Right renal pelvis (tissue), 4 donors: ENCODE results near the gene GBP3. TPM values are rescaled to one million over a fixed set of nuclear protein-coding genes. Genes with fewer than 3 reads are reported as not detected.
"Not testable (repeated sequence)": the region's sequence is repeated elsewhere in the genome, so short reads cannot be mapped to it uniquely, and the experiment has no call there.

Source experiments
- DNase-seq, 4 donors: peaks; one replicate each; pipeline ENCODE4 v3.0.0-alpha.2; 2013; ENCODE audit warnings: low read depth in 4 of 4, low spot score in 3 of 4, missing footprints in 1 of 4
- polyA plus RNA-seq, 4 donors: library from polyadenylated mRNA; unstranded; fragments of 120-200 nt; gene quantifications; one replicate each; pipeline ENCODE4 v1.2.1, GENCODE V29; 2013; ENCODE audit not compliant: insufficient read length in 4 of 4

Gene GBP3
- polyA plus RNA-seq, 4 donors: 13.9 to 28.6 (median 25.7) TPM

DNA sequence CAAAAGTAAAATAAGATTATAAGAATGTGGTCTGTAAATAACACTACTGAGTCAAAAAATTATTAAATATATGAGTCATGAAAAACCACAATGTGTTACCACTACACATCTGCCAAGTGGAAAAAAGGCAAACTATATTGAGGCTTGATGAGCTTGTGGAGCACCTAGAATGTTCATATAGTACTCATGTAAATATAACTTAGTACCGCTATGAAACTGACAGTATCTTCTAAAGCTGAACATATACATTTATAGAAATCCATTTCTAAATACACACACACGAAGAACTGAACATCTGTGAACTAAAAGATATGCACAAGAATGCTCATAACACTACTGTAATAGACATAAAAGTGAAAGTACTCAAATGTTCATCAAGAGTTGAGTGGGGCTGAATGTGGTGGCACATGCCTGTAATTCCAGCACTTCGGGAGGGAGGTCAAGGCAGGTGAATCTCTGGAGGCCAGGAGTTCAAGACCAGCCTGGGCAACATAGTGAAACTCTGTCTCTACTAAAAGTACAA is 18.5 kb upstream of the GBP3 start:
- no peak for DNase-seq

DNA sequence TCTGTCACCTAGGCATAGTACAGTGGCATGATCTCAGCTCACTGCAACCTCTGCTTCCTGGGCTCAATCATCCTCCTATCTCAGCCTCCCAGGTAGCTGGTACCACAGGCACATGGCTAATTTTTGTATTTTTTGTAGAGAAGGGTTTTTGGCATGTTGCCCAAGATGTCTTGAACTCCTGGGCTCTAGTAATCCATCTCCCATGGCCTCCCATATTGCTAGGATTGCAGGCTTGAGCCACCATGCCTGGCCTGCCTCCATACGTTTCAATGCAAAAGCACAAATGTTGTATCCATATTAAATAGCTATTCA is 17.6 kb upstream of the GBP3 start:
- no peak for DNase-seq

DNA sequence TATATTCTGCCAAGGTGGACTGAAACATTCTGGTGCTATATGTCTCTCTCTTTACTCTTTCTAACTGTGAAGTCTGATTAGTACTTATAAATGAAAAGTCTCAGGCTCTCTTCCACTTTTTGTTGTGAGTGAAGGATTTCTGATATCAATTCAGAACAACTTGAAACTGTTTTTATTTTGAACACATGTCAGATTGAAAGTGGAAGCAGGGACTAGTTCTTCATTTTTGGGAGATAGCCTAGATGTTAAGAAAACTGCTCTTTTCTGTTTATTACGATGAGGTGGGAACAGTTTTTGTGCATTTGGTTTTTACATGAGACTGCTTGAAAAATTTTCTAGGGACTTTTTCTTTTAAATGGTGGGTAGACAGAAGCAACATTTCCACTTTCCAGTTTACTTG is 14.5 kb upstream of the GBP3 start:
- no peak for DNase-seq

DNA sequence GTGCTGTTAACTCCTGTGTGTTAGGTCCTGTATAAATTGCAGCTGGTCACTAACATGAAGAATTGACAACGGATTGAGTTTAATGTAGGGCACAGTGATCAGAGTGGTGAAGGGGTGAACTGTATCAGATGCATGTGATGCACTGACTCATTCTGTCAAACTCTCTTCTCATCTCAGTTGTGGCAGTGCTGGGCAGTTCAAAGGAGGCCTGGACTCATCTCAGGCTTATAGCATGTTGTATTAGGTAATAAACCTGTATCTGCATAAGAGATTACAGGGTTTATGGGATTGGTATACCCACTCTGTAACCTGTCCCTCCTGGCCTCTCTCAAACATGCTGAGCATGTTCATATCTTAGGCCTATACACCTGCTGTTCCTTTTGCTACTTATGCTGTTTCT is 12.4 kb upstream of the GBP3 start:
- DNase-seq: no peak

DNA sequence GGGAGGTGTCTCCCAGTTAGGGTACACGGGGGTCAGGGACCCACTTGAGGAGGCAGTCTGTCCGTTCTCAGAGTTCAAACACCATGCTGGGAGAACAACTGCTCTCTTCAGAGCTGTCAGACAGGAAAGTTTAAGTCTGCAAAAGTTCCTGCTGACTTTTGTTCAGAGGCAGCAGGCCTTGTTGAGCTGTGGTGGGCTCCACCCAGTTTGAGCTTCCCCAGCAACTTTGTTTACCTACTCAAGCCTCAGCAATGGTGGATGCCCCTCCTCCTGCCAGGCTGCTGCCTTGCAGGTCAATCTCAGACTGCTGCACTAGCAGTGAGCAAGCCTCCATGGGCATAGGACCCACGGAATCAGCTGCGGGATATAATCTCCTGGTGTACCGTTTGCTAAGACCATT is 11.3 kb upstream of the GBP3 start:
- not testable (repeated sequence) for DNase-seq

DNA sequence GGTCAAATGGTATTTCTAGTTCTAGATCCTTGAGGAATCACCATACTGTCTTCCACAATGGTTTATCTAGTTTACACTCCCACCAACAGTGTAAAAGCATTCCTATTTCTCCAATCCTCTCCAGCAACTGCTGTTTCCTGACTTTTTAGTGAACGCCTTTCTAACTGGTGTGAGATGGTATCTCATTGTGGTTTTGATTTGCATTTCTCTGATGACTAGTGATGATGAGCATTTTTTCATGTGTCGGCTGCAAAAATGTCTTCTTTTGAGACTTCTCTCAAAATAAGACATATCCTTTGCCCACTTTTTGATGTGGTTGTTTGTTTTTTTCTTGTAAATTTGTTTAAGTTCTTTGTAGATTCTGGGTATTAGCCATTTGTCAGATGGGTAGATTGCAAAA is 6.4 kb upstream of the GBP3 start:
- not testable (repeated sequence) for DNase-seq

DNA sequence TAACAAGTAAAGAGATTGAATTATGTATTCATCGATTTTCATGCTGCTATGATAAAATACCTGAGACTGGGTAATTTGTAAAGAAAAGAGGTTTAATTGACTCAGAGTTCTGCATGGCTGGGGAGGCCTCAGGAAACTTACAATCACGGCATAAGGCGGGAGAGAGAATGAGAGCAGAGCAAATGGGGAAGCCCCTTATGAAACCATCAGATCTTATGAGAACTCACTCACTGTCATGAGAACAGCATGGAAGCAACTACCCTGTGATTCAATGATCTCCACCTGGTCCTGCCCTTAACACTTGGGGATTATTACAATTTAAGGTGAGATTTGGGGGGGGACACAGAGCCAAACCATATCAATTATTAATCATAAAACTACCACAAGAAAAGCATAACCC is 3.3 kb upstream of the GBP3 start:
- no peak for DNase-seq

DNA sequence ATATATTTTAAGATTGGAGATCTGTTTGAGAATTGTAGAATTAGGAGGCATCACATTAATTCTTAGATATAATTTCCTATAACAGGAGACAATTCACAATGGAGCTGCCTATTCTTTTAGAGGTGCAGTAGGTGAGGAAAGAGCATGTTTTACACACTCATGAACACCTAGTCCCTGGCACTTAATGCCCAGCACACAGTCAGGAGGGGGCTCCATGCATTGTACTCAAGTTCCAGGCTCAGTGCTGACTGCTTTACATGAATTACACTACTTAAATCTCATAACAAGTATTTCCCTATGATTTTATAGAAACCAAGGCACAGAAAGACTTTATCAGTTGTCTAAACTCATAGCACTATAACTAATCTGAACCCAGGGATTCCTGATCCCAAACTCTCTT is 360 bp upstream of the GBP3 start:
- no peak for DNase-seq

DNA sequence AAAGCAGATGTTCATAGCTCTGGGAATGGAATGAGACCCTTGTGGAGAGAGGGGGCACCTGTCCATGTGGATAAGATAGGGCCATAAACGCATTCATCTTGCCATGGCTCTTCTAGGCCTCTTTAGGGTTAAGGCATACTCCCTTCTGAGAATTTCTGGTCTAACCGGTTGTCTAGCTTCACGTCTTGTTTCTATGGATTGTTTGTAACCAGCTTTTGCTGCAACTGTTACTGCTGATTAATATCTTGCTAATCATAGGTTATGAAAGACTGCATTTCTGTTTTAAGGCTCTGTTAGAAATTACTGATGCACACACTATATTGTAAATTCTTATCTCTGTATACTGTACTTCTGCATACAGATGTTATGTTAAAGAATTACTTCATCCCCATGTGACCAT is 4.3 kb downstream of the GBP3 start:
- DNase-seq: not testable (repeated sequence)

DNA sequence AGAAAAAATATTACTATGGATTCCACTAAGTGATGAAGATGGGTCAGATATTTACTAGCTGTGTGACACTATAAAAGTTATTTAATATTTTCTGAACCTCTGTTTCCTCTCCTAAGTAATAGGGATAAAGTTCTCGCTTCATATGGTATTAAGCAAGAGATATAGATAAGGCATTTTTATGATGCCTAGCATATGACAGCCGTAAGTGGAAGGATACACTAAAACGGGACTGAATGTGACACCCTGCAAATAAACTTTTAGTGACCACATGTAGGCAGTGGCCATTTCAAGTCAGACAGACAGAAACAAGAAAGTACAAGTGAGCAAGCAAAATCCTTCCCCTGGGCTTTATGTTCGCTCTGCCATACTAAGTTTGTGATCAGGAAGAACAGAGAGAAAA is 14.2 kb downstream of the GBP3 start:
- no peak for DNase-seq

DNA sequence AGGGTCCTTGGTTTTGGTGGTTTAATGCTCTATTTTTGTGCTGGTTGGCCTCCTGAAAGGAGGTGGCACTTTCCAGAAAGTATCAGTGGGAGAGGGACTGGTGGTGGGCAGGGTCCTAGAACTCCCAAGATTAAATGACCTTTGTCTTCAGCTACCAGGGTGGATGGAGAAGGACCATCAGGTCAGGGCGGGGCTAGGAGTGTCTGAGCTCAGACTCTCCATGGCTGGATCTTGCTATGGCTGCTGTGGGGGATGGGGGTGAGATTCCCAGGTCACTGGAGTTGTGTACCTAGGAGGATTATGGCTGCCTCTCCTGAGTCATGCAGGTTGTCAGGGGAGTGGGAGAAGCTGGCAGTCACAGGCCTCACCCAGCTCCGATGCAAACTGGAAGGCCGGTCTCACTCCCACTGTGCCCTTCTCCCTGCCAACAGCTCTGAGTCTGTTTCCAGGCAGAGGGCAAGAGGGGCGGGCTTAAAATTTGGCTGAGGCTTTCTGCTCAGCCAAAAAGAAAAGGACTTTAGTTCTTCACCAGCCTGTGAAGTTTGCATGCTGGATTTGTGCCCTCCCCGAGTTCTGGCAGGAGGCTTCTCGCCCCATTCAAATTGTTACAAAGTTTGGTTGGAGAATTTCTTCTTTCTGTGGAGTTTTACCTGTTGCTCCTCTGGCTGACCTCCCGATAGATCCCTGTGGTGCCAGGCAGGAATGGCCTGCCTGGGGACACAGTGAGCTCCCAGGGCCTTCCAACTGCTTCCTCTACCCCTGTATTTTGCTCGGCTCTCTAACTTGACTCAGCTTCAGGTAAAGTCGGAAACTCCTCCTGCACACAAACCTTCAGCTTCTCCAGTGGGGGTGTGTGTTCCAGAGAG is 17.1 kb downstream of the GBP3 start:
- no peak for DNase-seq

DNA sequence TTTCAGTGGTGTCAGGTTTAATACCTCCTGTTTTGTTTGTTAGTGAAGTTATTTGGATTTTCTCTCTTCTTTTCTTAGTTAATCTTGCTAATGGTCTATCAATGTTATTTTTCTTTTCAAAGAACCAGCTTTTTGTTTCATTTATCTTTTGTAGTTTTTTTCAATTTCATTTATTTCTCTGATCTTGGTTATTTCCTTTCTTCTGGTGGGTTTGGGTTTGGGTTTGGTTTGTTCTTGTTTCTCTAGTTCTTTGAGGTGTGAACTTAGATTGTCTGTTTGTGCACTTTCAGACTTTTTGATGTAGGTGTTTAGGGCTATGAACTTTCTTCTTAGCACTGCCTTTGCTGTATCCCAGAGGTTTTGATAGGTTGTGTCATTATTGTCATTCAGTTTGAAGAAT is 20.5 kb downstream of the GBP3 start:
- DNase-seq: not testable (repeated sequence)

DNA sequence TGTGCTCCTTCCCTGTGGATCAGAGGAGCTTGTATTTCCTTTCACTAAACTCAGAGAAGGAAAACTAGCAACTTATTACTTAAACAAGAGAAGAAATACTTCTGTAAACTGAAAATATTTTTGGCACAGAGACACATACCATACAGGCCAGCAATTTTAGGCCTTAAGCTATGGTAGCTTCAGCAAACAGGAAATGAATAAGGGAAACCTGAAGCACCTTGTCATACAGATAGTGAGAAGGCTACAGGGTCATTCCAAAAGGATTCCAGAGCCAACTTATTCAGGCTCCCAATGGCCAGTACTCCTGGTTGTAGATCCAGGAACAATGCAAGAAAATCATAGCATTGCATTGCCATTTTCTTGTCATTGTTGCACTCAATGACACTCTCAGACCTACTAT is 21.2 kb downstream of the GBP3 start:
- no peak for DNase-seq

DNA sequence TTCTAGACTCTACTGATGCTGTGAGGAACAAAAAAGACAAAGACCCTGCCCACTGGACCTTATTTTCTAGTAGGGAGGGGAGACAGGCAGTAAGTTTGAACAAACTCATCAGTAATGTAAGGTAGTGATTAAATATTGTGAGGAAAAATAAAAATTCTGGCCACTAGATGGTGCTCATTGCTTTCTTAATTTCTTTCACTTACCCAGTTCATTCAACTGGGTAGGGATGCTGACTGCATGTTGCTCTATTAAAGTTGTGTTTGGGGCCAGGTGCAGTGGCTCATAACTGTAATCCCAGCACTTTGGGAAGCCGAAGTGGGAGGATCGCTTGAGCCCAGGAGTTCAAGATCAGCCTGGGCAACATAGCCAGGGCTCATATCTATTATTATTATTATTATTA is 23.9 kb downstream of the GBP3 start:
- no peak for DNase-seq

DNA sequence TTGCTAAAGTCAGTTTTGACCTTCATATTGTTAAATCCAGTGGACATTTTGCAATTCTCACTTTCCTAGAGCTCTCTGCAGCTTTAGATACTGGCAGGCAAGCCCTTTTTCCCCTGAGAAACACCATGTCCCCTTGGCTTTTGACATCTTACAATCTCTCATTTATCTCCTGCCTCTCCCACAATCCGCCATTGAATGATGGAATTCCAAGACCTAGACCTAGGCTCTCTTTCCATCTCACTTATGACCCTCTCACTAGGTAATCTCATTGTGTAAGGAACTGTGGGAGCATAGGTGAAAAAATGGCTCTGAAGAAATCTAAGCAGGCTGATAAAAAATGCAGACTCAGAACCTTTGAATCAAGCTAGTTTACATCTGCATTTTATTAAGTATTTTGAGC is 32.2 kb downstream of the GBP3 start:
- DNase-seq: no peak

DNA sequence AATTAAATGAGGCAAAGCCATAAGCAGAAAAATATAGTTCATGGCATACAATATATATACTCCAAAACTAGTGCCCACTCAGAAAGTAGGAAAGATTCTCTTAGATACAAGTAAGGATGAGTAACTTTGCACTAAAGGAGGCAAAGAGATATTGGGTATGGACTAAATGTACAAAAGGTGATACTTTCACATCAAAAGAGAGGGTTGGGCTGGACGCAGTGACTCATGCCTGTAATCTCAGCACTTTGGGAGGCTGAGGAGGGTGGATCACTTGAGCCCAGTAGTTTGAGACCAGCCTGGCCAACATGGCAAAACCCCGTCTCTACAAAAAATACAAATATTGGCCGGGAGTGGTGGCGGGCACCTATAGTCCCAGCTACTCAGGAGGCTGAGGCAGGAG is 37.0 kb downstream of the GBP3 start:
- no peak for DNase-seq

DNA sequence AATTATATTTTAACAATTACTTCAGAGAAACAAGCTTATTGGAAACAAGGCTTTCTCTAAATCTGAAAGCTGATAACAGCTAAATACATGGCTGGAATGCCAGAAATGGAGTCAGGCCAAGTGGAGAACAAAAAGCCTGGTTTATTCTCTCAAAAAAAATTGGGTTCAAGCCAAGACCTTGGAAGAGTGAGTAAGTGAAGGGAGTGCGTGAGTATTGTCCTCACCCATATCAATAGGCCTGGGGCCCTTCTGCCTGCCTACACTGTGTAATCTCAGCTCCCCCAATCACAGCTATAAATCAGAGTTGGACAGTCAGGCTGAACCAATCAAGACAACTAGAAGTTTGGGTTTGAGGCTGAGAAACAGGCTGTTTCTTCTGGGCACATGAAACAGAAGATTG is 37.6 kb downstream of the GBP3 start:
- peak in 1 of 4 donors; percentile 36 for DNase-seq

DNA sequence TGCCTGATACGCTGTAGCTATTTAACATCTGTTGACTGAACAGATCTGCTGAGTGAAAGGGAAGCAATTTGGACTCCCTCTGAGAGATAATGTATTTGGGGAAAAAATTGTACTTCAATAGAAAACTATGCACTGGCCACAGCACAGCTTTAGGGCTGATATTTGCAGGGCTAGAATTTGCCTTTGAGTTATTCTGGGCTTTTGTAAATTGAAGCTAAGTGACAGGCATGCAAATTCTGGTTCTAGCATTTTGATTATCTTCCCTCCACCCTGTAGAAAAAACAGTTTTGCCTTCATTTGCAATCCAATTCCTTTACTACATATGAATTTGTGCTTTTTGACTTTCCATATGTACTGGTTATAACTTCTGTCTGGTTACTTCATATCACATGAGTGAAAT is 38.1 kb downstream of the GBP3 start:
- DNase-seq: no peak

DNA sequence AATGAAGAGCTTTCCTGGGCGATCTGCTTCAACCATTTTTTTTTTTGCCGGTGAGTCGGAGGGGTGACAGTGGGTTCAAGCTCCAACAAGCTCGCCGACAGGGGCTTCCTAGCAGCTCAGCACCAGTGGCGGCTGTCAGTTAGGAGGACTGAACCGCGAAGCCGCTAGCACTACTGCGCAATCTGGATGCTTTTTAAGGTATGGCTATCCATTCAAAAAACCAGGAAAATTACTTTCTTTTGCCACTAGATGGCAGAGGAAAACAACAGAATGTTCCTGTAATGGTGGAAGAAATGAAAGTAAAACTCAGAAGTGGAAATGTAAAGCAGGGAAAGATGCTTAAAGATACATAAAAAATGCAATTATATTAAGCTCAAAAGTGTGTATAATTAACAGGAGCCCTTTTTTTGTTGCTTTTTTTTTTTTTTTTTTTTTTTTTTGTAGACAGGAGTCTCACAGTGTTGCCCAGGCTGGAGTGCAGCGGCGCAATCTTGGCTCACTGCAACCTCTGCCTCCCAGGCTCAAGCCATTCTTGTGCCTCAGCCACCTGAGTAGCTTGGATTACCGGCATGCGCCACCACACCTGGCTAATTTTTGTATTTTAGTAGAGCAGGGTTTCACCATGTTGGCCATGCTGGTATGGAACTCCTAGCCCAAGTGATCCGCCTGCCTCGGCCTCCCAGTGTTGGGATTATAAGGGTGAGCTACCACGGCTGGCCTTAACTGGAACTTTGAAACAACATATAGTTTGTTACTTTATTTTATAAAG is 38.7 kb downstream of the GBP3 start:
- peak in 1 of 4 donors; percentile 27 for DNase-seq

DNA sequence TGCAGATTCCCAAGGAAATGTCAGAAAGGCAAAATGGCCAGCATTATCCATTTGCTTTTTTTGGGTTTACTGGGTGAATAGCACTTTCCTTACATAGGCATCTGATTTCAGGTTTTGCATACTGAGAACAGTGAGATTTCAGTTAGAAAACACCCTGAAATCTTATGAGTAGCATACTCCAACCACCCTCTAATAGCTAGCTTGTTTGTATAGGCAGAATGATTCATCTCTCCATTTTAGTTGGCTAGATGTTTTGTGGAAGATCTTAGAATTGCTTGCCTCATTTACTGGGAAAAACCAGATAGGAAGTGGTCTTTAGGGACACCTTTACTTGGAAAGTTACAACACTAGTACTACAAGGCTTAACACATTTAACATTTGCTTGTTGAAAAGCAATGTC is 40.6 kb downstream of the GBP3 start:
- no peak for DNase-seq

DNA sequence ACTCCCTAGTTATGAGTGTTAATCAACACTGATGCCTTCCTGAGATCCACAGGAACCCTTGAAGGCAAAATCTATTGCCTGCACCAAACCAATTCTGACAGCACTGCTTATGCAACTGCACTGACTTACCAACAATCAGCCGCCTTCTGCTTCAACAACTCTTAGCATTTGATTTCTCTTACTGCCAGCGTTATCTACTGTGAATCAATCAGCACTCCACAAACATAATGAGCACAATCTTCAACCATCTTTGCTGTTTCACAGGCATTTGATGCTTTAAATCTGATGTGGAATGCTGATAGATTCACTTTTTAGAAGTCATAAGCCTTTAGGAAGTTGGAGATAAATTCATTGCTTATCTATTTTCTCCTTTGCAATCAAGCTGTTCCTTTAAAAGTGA is 41.2 kb downstream of the GBP3 start:
- DNase-seq: not testable (repeated sequence)

DNA sequence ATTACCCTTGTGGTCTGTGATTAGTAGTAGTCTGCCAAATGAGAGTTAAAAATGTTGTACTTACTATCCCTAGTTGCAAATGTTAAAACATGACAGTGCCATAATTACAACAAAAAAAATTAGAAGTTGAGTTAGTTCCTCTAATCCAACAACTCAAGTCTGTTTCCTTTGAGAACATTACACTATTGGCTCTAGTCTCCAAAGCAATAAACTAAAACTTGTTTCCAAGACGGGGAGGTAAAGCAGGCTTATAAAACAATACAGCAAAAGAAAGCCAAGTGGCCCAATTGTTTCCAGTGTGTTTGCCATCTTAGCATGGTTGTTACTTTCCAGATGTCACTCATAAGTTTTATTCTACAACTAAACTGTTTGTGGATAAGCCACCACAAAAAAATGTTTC is 41.8 kb downstream of the GBP3 start:
- no peak for DNase-seq
